HG03432 (cell line): Measurements from ENCODE around the gene LRIG3.
"Not testable (repeated sequence)": the region's sequence is repeated elsewhere in the genome, so short reads cannot be mapped to it uniquely, and the experiment has no call there.

Source experiments
- ATAC-seq: cut with Tn5 transposase; IDR thresholded peaks from one replicate; pipeline ENCODE4 v1.9.1; 2021; ENCODE audit warnings: mild to moderate bottlenecking, moderate library complexity; ENCODE audit not compliant: unreplicated experiment

LRIG3 gene

GRCh38 chr12:58860056-58860787 is 60.1 kb downstream of the LRIG3 start:
- no peak for ATAC-seq

DNA sequence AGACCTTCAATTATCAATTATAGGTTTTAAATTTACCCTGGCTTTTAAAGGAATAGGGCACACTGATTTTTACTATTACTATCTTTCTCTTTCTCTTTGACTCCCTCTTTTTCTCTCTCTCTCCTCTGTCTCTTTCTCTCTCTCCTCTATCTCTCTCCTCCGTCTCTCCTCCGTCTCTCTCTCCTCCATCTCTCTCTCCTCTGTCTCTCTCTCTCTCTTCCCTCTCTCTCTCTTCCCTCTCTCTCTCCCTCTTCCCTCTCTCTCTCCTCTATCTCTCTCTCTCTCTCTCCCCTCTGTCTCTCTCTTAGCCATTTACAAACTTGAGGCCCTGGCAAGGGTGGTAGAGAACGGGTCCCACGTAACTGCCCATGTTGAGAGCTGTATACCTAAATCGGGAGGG is 62.3 kb downstream of the LRIG3 start:
- no peak for ATAC-seq

DNA sequence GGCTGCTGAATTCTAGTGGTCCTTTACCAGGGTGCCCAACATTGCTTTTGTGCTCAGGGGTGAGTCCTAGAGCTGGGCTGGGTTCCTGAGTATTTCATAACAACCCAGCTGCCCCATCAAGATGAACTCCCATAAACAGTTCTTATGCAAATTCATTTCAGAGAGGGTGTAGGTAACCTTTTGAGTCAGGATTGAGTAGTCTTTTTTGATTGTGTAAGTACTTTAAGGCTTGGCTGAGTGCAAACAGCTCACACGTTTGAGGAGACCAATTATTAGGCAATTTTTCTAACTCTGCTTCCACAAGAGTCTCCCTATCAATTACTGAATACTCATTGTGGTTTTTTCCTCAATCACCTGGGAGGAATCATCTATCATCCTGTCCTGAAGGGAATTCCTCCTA is 63.1 kb downstream of the LRIG3 start:
- not testable (repeated sequence) for ATAC-seq

DNA sequence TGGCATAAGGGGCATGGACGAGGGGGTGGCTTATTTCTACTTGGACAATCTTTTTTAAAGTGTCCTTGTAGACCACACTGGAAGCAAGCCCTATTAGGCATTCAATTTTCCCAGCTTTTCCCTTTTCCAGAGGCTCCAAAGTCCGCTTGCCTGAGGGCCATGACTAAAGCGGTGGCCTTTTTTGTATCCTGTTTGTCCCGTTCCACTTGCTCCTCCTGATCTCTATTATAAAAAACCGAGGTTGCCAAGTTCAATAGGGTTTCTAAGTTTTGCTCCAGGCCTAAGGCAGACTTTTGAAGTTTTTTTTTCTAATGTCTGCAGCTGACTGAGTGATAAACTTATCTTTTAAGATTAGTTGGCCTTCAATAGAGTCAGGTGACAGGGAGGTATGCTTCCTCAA is 64.7 kb downstream of the LRIG3 start:
- not testable (repeated sequence) for ATAC-seq

DNA sequence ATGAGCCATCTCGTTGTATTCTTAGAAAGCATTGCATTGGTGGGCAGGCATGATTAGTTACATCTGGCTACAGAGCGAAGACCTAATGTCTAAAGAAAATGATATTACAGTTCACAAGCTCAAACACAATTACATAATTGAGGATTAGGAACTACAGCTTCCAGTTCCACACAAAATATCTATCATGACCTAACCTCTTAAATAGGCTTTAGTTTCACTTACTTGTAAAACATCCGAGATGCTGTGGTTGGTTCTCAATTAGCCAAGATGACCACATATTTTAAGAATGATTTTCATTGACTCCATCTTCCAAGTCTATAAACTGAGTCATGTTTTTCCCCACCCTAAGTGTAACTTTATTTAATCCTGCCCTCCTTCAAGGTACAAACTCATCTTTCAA is 69.5 kb downstream of the LRIG3 start:
- no peak for ATAC-seq

GRCh38 chr12:58847901-58848600 is 72.3 kb downstream of the LRIG3 start:
- ATAC-seq, result no peak

GRCh38 chr12:58844161-58844560 is 76.1 kb downstream of the LRIG3 start:
- no peak for ATAC-seq

DNA sequence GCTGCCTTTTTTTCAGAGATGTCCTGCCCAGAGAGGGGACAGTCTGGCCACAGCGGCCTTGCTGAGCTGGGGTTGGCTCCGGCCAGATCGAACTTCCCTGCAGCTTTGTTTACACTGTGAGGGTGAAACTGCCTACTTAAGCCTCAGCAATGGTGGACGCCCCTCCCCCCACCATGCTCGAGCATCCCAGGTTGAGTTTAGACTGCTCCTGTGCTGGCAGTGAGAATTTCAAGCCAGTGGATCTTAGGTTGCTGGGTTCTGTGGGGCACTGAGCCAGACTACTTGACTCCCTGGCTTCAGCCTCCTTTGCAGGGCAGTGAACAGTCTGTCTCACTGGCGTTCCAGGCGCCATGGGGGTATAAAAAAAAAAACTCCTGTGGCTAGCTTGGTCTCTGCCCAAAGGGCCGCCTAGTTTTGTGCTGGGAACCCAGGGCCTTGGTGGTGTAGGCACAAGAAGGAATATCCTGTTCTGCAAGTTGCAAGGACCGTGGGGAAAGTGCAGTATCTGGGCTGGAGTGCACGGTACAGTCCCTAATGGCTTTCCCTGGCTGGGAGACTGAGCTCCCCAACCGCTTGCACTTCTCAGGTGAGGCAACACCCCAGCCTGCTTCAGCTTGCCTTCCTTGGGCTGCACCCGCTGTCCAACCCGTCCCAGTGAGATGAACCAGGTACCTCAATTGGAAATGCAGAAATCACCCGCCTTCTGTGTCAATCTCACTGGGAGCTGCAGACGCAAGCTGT is 79.1 kb downstream of the LRIG3 start:
- no peak for ATAC-seq

DNA sequence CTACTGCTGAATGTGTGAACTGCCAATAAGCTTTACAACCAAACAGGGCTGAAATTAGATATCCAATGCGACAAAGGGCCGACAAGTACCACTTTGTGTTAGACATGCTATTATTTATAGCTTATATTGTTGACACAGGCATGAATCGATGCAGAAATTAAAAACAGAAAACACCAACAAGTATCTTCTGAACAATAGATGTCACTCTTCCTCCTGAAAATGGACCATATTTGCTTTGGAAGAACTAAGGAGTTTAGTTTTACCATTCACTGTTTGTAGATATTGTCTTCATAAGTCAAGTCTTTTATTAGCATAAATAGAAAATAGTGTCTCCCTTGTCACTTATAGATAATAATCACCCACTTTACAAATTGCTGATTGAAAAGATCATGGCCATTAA is 86.5 kb downstream of the LRIG3 start:
- no peak for ATAC-seq

DNA sequence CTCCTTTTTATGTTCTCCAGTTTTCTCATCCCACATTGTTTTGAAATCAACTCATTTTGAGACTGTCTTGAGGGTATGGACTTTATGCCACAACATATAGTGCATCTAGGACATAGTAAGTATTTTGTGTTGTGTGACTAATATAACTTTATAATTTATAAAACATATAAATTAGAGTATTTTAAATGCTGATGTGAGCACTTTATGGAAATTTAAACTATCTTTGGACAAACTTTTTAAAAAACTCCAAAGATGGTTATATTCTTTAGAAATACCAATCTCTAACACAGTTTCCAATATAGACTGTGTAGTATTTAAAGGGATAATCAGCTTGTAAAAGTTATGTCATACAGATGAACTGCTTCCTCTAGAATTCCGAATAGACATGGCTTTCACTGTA is 87.4 kb downstream of the LRIG3 start:
- ATAC-seq, result no peak
